Peyer's patch (tissue), 4 donors: ENCODE results near the gene AQP6.

Experiments
- CTCF ChIP-seq, 6 experiments: fragments of 450-650 bp in 4 of 6; fragments of 200-600 bp in 2 of 6; sonication (generic) in 1 of 6; IDR thresholded peaks; one replicate each; pipeline ENCODE4 v1.5.1; 2017 to 2019; ENCODE audit warnings: antibody characterized with exemption in 6 of 6, mild to moderate bottlenecking in 3 of 6, moderate library complexity in 1 of 6
- POLR2A ChIP-seq, 2 donors: fragments of 450-650 bp; IDR thresholded peaks; one replicate each; pipeline ENCODE4 v1.5.1; 2017; ENCODE audit warnings: antibody characterized with exemption in 2 of 2, mild to moderate bottlenecking in 2 of 2, moderate library complexity in 2 of 2

GRCh38 chr12:49928471-49928870 is 44.3 kb upstream of the AQP6 start:
- TF ChIP-seq POLR2A (IDR thresholded peaks at IDR 0.05) (no peak), CTCF (IDR thresholded peaks at IDR 0.05) (no peak)
